Liver (tissue), 3 donors: Measurements from ENCODE around the gene IFITM5.
"Not testable (repeated sequence)": the region's sequence is repeated elsewhere in the genome, so short reads cannot be mapped to it uniquely, and the experiment has no call there.

ENCODE experiments used
- ATF3 ChIP-seq: IDR thresholded peaks from 2 replicates; pipeline ENCODE4 v1.6.1; 2016; ENCODE audit warnings: antibody characterized with exemption
- CTCF ChIP-seq: fragments of 150-350 bp; IDR thresholded peaks from 2 replicates; pipeline ENCODE4 v1.5.1; 2017; ENCODE audit warnings: improper control_type of control experiment, low read depth, low read length; ENCODE audit not compliant: missing input control
- JUND ChIP-seq, 2 donors: IDR thresholded peaks; 2 replicates each; pipeline ENCODE4 v1.6.1; 2016; ENCODE audit warnings: antibody characterized with exemption in 2 of 2
- REST ChIP-seq: IDR thresholded peaks from 2 replicates; pipeline ENCODE4 v1.6.1; 2016; ENCODE audit warnings: antibody characterized with exemption, mild to moderate bottlenecking
- SP1 ChIP-seq: IDR thresholded peaks from 2 replicates; pipeline ENCODE4 v1.6.1; 2018; ENCODE audit warnings: antibody characterized with exemption, mild to moderate bottlenecking
- YY1 ChIP-seq: IDR thresholded peaks from 2 replicates; pipeline ENCODE4 v1.6.1; 2016; ENCODE audit warnings: antibody characterized with exemption, mild to moderate bottlenecking
- TF ChIP-seq, protein P1 (sequence below): IDR thresholded peaks from 2 replicates; pipeline ENCODE4 v1.6.1; 2016; ENCODE audit warnings: antibody characterized with exemption
- donor health status: healthy.
- donor health status: healthy.

DNA sequence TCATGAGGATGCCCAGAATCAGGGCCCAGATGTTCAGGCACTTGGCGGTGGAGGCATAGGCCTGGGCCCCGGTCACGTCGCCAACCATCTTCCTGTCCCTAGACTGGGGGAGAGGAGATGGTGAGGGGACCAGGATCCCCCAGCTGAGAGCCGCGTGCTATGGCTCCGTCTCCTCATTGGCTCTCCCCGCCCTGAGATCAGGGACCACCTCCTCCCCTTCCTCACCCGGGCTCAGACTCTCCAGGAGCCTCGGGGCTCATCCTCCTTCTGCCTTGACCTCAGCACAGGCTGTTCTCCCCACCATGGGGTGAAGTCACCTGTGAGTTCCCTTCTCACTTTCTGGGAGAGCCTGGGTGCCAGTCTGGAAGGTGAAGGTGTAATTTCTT, 20.6 kb upstream of the IFITM5 start:
- not testable (repeated sequence) for TF ChIP-seq SP1; CTCF; REST; YY1; ATF3; JUND (IDR thresholded peaks at IDR 0.05)
- TF ChIP-seq, protein P1, sequence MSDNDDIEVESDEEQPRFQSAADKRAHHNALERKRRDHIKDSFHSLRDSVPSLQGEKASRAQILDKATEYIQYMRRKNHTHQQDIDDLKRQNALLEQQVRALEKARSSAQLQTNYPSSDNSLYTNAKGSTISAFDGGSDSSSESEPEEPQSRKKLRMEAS, result not testable (repeated sequence)
